Esophagus squamous epithelium (tissue), 5 donors: Measurements from ENCODE around the gene MOV10. TPM values are rescaled to one million over a fixed set of nuclear protein-coding genes. Genes with fewer than 3 reads are reported as not detected.
"Not testable (repeated sequence)": the region's sequence is repeated elsewhere in the genome, so short reads cannot be mapped to it uniquely, and the experiment has no call there.

Experiments used
- DNase-seq: peaks from one replicate; lab custom pipeline; 2025; lab: John Stamatoyannopoulos, UW
- H3K27ac ChIP-seq, 4 donors: fragments of 200-600 bp; sonication (generic); one replicate each; pipeline ENCODE4 v1.5.1; 2016 to 2019; ENCODE audit warnings: mild to moderate bottlenecking in 1 of 4
- H3K27me3 ChIP-seq, 4 donors: fragments of 200-600 bp; sonication (generic); 1 replicate in 3 of 4; 2 replicates in 1 of 4; pipeline versions ENCODE4 v1.5.1 to v1.6.0; 2017 to 2021; ENCODE audit warnings: antibody characterized with exemption in 1 of 4
- H3K36me3 ChIP-seq, 3 donors: fragments of 200-600 bp; sonication (generic); one replicate each; pipeline ENCODE4 v1.5.1; 2016 to 2019
- H3K4me1 ChIP-seq, 3 donors: fragments of 200-600 bp; sonication (generic); one replicate each; pipeline ENCODE4 v1.5.1; 2017 to 2019
- H3K4me3 ChIP-seq, 4 donors: fragments of 200-600 bp; sonication (generic); 1 replicate in 3 of 4; 2 replicates in 1 of 4; pipeline ENCODE4 v1.5.1; 2016 to 2019; ENCODE audit warnings: mild to moderate bottlenecking in 2 of 4, moderate library complexity in 1 of 4
- H3K9me3 ChIP-seq, 3 donors: fragments of 200-600 bp; sonication (generic); one replicate each; pipeline ENCODE4 v1.5.1; 2016 to 2019
- CTCF ChIP-seq, 6 experiments: fragments of 450-650 bp in 4 of 6; fragments of 200-600 bp in 2 of 6; sonication (generic) in 2 of 6; IDR thresholded peaks; one replicate each; pipeline ENCODE4 v1.5.1; 2016 to 2019; ENCODE audit warnings: antibody characterized with exemption in 6 of 6, mild to moderate bottlenecking in 4 of 6, moderate library complexity in 4 of 6
- POLR2A ChIP-seq, 4 donors: fragments of 450-650 bp; IDR thresholded peaks; one replicate each; pipeline ENCODE4 v1.6.1; 2017; ENCODE audit warnings: antibody characterized with exemption in 4 of 4, mild to moderate bottlenecking in 4 of 4, moderate library complexity in 3 of 4
- WGBS, 2 donors: methylation state at CpG; one replicate each; pipeline ENCODE4 v1.1.5; 2018; 5-methylcytosine and 5-hydroxymethylcytosine counted together
- intact Hi-C: fragments of 100-400 bp; cut with DNase I; formaldehyde crosslinking; loops from one replicate; pipeline ENCODE4 v1.15.0; 2022
- total RNA-seq, 4 donors: library from RNA; depleted of rRNA; stranded (reverse); fragments of >200 nt; gene quantifications; one replicate each; pipeline ENCODE4 v1.1.0, GENCODE V29; 2016
- donor health status: DM: yes; HTN: yes; CAD: no.

MOV10 gene
- total RNA-seq, 4 donors from 2014 or later = 16.5 to 34.2 (median 28.9) TPM

- 19 to 24% methylated on average over 6 to 12 of the region's 35 CpGs for WGBS, 2 donors
- Histone ChIP-seq H3K36me3 (no peaks in the 10 kb centered on the region), H3K9me3 (no peaks in the 10 kb centered on the region), H3K27ac (no peak overlapping the region), H3K4me1 (peaks cover 9 to 30% (median 13%) of the 10 kb centered on the region in 3 donors), H3K4me3 (peak overlapping the region in 3 of 4 donors; percentile 12 to 54 (median 20)), H3K27me3 (peaks cover 0 to 31% (median 0%) of the 10 kb centered on the region in 4 donors)
- no peak for DNase-seq
- intact Hi-C loops = loop anchor here (10.0 kb wide), 1 partner anchor 322 kb away; no protein-coding TSS in a partner anchor
- TF ChIP-seq CTCF (IDR thresholded peaks at IDR 0.05) (no peak), POLR2A (IDR thresholded peaks at IDR 0.05) (no peak)
Measured at GRCh38 chr1:112722601-112723510, 48.4 kb downstream of the MOV10 start.

- intact Hi-C loops = loop anchor here (10.0 kb wide), 1 partner anchor 321 kb away; no protein-coding TSS in a partner anchor
- DNase-seq = no peak
- TF ChIP-seq CTCF (IDR thresholded peaks at IDR 0.05) (no peak), POLR2A (IDR thresholded peaks at IDR 0.05) (no peak)
- Histone ChIP-seq H3K36me3 (no peaks in the 10 kb centered on the region), H3K4me1 (peaks cover 9 to 27% (median 13%) of the 10 kb centered on the region in 3 donors), H3K27ac (no peak overlapping the region), H3K27me3 (peaks cover 0 to 31% (median 0%) of the 10 kb centered on the region in 4 donors), H3K9me3 (no peaks in the 10 kb centered on the region), H3K4me3 (no peak overlapping the region)
- WGBS, 2 donors = 75 to 77% methylated on average over 5 to 6 of the region's 8 CpGs
Measured at GRCh38 chr1:112723511-112723839, 49.0 kb downstream of the MOV10 start.

GRCh38 chr1:112724240-112724639 is 49.8 kb downstream of the MOV10 start:
- Histone ChIP-seq H3K4me1 (peaks cover 9 to 19% (median 9%) of the 10 kb centered on the region in 3 donors), H3K27me3 (peaks cover 0 to 23% (median 0%) of the 10 kb centered on the region in 4 donors)
- not testable (repeated sequence) for H3K27ac ChIP-seq, H3K9me3 ChIP-seq, H3K4me3 ChIP-seq, DNase-seq, H3K36me3 ChIP-seq
- intact Hi-C loops = loop anchor here (10.0 kb wide), 1 partner anchor 321 kb away; no protein-coding TSS in a partner anchor
- WGBS, 2 donors = 92 to 100% methylated on average over 2 to 4 of the region's 4 CpGs

GRCh38 chr1:112727716-112728115 is 53.3 kb downstream of the MOV10 start:
- H3K27me3 ChIP-seq = peaks cover 0 to 8% (median 0%) of the 10 kb centered on the region in 4 donors
- H3K4me3 ChIP-seq = no peak overlapping the region
- no peak overlapping the region for H3K27ac ChIP-seq
- 58 to 60% methylated on average over 1 to 2 of the region's 2 CpGs for WGBS, 2 donors
- no peak for DNase-seq
- H3K4me1 ChIP-seq = peaks cover 2 to 16% (median 4%) of the 10 kb centered on the region in 3 donors
- no peak for TF ChIP-seq POLR2A (IDR thresholded peaks at IDR 0.05)
- no peak for TF ChIP-seq CTCF (IDR thresholded peaks at IDR 0.05)
- H3K9me3 ChIP-seq = no peaks in the 10 kb centered on the region
- H3K36me3 ChIP-seq = no peaks in the 10 kb centered on the region
- intact Hi-C loops = loop anchor here (10.0 kb wide), 1 partner anchor 317 kb away; no protein-coding TSS in a partner anchor

GRCh38 chr1:112728306-112728971 is 54.0 kb downstream of the MOV10 start:
- intact Hi-C loops = loop anchor here (10.0 kb wide), 1 partner anchor 316 kb away; no protein-coding TSS in a partner anchor
- not testable (repeated sequence) for DNase-seq, H3K36me3 ChIP-seq, H3K4me1 ChIP-seq, H3K9me3 ChIP-seq, H3K27ac ChIP-seq, H3K27me3 ChIP-seq, H3K4me3 ChIP-seq
- 89 to 91% methylated on average over 6 to 7 of the region's 33 CpGs for WGBS, 2 donors

GRCh38 chr1:112729011-112729410 is 54.6 kb downstream of the MOV10 start:
- not testable (repeated sequence) for H3K4me1 ChIP-seq, H3K4me3 ChIP-seq, H3K27ac ChIP-seq, DNase-seq, H3K9me3 ChIP-seq, H3K27me3 ChIP-seq, H3K36me3 ChIP-seq
- intact Hi-C loops = loop anchor here (10.0 kb wide), 1 partner anchor 316 kb away; no protein-coding TSS in a partner anchor
- WGBS, 2 donors = 79 to 82% methylated on average over 2 to 3 of the region's 3 CpGs
